Measurements from ENCODE around the gene LASP1. TPM values are rescaled to one million over a fixed set of nuclear protein-coding genes. Genes with fewer than 3 reads are reported as not detected.

The LASP1 gene
- polyA plus RNA-seq, 1 of the 3 experiments (the other 2 are of a cell fraction): 102 TPM

- peaks cover 0 to 24% of the 10 kb centered on the region in 2 experiments; a peak in 1 of 4 replicates for H3K4me1 ChIP-seq (ENCODE audit: control insufficient read depth in 1 of 2, insufficient read depth in 2 of 2, low read depth in 1 of 2, low read length in 1 of 2)
- H3K9ac ChIP-seq: no peak overlapping the region
- H3F3A ChIP-seq (replicated peaks; ENCODE audit: insufficient read depth): peaks cover 15% of the 10 kb centered on the region
- CTCF ChIA-PET: no interaction called here
- H2AFZ ChIP-seq (ENCODE audit: low read depth): no peak overlapping the region
- no peaks in the 10 kb centered on the region for H3K9me2 ChIP-seq
- POLR2A ChIA-PET: interaction anchor here (1.0 kb wide), 1 partner anchor 238 kb away, joined by 5 read pairs; no protein-coding TSS in a partner anchor
- H3K27ac ChIP-seq (ENCODE audit: low read depth in 2 of 2, low read length in 1 of 2): no peak overlapping the region
- no peak for TF ChIP-seq MXI1 (IDR thresholded peaks at IDR 0.05; ENCODE audit: low read depth, low read length)
- peaks cover 86% of the 10 kb centered on the region for H3K79me2 ChIP-seq (ENCODE audit: insufficient read depth)
- peaks cover 38 to 56% of the 10 kb centered on the region in 2 experiments for H3K36me3 ChIP-seq (replicated peaks in 1 of 2; ENCODE audit: control insufficient read depth in 1 of 2, insufficient read depth in 2 of 2, low read length in 1 of 2)
- DNase-seq: no peak
- peaks cover 77% of the 10 kb centered on the region for H4K20me1 ChIP-seq (ENCODE audit: insufficient read depth)
- no peak overlapping the region for H3K4me3 ChIP-seq (ENCODE audit: low read depth in 2 of 2, low read length in 1 of 2)
- no peaks in the 10 kb centered on the region for H3K27me3 ChIP-seq (ENCODE audit: insufficient read depth)
- H3K4me2 ChIP-seq: no peak overlapping the region
- no peaks in the 10 kb centered on the region for H3K9me3 ChIP-seq
- 95% methylated on average over 11 of the region's 13 CpGs for WGBS (ENCODE audit: low lambda C conversion rate)
These were observed 22.8 kb downstream of the LASP1 start for GRCh38 chr17:38892620-38893019.

- CTCF ChIA-PET: interaction anchor here (1.0 to 1.7 kb wide), 2 partner anchors 17 to 90 kb away, joined by 3 to 6 read pairs; no protein-coding TSS in a partner anchor
- POLR2A ChIA-PET: interaction anchor here (1.0 to 1.3 kb wide), 3 partner anchors 23 to 238 kb away, joined by 3 to 5 read pairs (median 3); partner anchors contain the start of genes LASP1 and LASP1NB
These were observed 23.3 kb downstream of the LASP1 start for GRCh38 chr17:38893113-38893512.

More at GRCh38 chr17:38893113-38893512, 23.3 kb downstream of the LASP1 start:
- Histone ChIP-seq H3K27me3 (ENCODE audit: insufficient read depth) (no peaks in the 10 kb centered on the region), H3K4me1 (ENCODE audit: control insufficient read depth in 1 of 2, insufficient read depth in 2 of 2, low read depth in 1 of 2, low read length in 1 of 2) (peaks cover 0 to 28% of the 10 kb centered on the region in 2 experiments; a peak in 1 of 4 replicates), H3K9ac (no peak overlapping the region), H3F3A (replicated peaks; ENCODE audit: insufficient read depth) (peaks cover 20% of the 10 kb centered on the region), H3K36me3 (replicated peaks in 1 of 2; ENCODE audit: control insufficient read depth in 1 of 2, insufficient read depth in 2 of 2, low read length in 1 of 2) (peaks cover 37 to 59% of the 10 kb centered on the region in 2 experiments), H3K27ac (ENCODE audit: low read depth in 2 of 2, low read length in 1 of 2) (no peak overlapping the region), H3K9me3 (no peaks in the 10 kb centered on the region), H3K9me2 (no peaks in the 10 kb centered on the region), H2AFZ (ENCODE audit: low read depth) (no peak overlapping the region), H4K20me1 (ENCODE audit: insufficient read depth) (peaks cover 77% of the 10 kb centered on the region), H3K4me3 (ENCODE audit: low read depth in 2 of 2, low read length in 1 of 2) (no peak overlapping the region), H3K79me2 (ENCODE audit: insufficient read depth) (peaks cover 86% of the 10 kb centered on the region), H3K4me2 (no peak overlapping the region)
- no peak for DNase-seq
- WGBS (ENCODE audit: low lambda C conversion rate): 86% methylated on average over 2 of the region's 5 CpGs
- no peak for TF ChIP-seq TEAD4 (IDR thresholded peaks at IDR 0.05; ENCODE audit: borderline replicate concordance, insufficient read depth)
- TF ChIP-seq USF1 (IDR thresholded peaks at IDR 0.05; ENCODE audit: borderline replicate concordance, low read depth): no peak
- TF ChIP-seq MAX (IDR thresholded peaks at IDR 0.05; ENCODE audit: low read depth): no peak
- no peak for TF ChIP-seq EP300 (IDR thresholded peaks at IDR 0.05; ENCODE audit: borderline replicate concordance in 1 of 2, low read depth in 1 of 2, low read length in 1 of 2)
- no peak for TF ChIP-seq ZBTB33 (IDR thresholded peaks at IDR 0.05; ENCODE audit: borderline replicate concordance, low read depth)
- TF ChIP-seq MEF2A (IDR thresholded peaks at IDR 0.05; ENCODE audit: borderline replicate concordance, low read depth): no peak
- TF ChIP-seq POLR2AphosphoS5 (IDR thresholded peaks at IDR 0.05; ENCODE audit: low read depth, low read length): no peak
- no peak for TF ChIP-seq NFIC (IDR thresholded peaks at IDR 0.05; ENCODE audit: borderline replicate concordance)
- no peak for TF ChIP-seq RFX5 (IDR thresholded peaks at IDR 0.05; ENCODE audit: low read length)

Data from SK-N-SH (cell line).